Panc1 (cell line): Measurements from ENCODE around the gene PPM1M.

Source experiments
- CTCF ChIP-seq: fragments of 450-650 bp; IDR thresholded peaks from 2 replicates; pipeline ENCODE4 v1.5.1; 2017; ENCODE audit warnings: mild to moderate bottlenecking
- POLR2AphosphoS5 ChIP-seq: IDR thresholded peaks from 2 replicates; pipeline ENCODE4 v1.6.1; 2012; ENCODE audit warnings: mild to moderate bottlenecking, low read depth, low read length, moderate library complexity
- TF ChIP-seq, protein P1 (sequence below), 2 experiments: IDR thresholded peaks; 2 replicates each; pipeline ENCODE4 v1.6.1; 2011 to 2012; ENCODE audit warnings: low read depth in 2 of 2, control low read depth in 1 of 2, low read length in 1 of 2, mild to moderate bottlenecking in 1 of 2, moderate library complexity in 1 of 2; ENCODE audit not compliant: insufficient read depth in 1 of 2

- TF ChIP-seq CTCF (no peak), POLR2AphosphoS5 (no peak)
- TF ChIP-seq, protein P1, sequence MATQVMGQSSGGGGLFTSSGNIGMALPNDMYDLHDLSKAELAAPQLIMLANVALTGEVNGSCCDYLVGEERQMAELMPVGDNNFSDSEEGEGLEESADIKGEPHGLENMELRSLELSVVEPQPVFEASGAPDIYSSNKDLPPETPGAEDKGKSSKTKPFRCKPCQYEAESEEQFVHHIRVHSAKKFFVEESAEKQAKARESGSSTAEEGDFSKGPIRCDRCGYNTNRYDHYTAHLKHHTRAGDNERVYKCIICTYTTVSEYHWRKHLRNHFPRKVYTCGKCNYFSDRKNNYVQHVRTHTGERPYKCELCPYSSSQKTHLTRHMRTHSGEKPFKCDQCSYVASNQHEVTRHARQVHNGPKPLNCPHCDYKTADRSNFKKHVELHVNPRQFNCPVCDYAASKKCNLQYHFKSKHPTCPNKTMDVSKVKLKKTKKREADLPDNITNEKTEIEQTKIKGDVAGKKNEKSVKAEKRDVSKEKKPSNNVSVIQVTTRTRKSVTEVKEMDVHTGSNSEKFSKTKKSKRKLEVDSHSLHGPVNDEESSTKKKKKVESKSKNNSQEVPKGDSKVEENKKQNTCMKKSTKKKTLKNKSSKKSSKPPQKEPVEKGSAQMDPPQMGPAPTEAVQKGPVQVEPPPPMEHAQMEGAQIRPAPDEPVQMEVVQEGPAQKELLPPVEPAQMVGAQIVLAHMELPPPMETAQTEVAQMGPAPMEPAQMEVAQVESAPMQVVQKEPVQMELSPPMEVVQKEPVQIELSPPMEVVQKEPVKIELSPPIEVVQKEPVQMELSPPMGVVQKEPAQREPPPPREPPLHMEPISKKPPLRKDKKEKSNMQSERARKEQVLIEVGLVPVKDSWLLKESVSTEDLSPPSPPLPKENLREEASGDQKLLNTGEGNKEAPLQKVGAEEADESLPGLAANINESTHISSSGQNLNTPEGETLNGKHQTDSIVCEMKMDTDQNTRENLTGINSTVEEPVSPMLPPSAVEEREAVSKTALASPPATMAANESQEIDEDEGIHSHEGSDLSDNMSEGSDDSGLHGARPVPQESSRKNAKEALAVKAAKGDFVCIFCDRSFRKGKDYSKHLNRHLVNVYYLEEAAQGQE (IDR thresholded peaks at IDR 0.05; ENCODE audit: insufficient read depth in 1 of 2, low read depth in 2 of 2, low read length in 1 of 2), result no peak
Measured at GRCh38 chr3:52259448-52259847, 13.9 kb downstream of the PPM1M start.
